HAP-1 (cell line): ENCODE measurements around the gene QRICH1.

ENCODE experiments used
- DNase-seq, 2 experiments: peaks; one replicate each; pipeline ENCODE4 v3.0.0-alpha.2; 2016 to 2020; ENCODE audit warnings: low spot score in 2 of 2
- H3K27me3 ChIP-seq: fragments of 250-450 bp; sonication (Bioruptor Pico); 2 replicates; pipeline ENCODE4 v1.5.1; 2020; ENCODE audit warnings: low read depth, mild to moderate bottlenecking, moderate library complexity
- H3K36me3 ChIP-seq: fragments of 250-450 bp; sonication (Bioruptor Pico); replicated peaks from 2 replicates; pipeline ENCODE4 v1.5.1; 2020; ENCODE audit warnings: mild to moderate bottlenecking
- H3K4me1 ChIP-seq: fragments of 250-450 bp; sonication (Bioruptor Pico); 2 replicates; pipeline ENCODE4 v1.5.1; 2020; ENCODE audit warnings: mild to moderate bottlenecking
- H3K4me3 ChIP-seq: fragments of 250-450 bp; sonication (Bioruptor Pico); 2 replicates; pipeline ENCODE4 v1.5.1; 2020; ENCODE audit warnings: mild to moderate bottlenecking, moderate library complexity
- H3K9me3 ChIP-seq: fragments of 250-450 bp; sonication (Bioruptor Pico); 2 replicates; pipeline ENCODE4 v1.5.1; 2020; ENCODE audit warnings: mild to moderate bottlenecking, moderate library complexity
- in situ Hi-C: fragments of 300-500 bp; cut with MboI; formaldehyde crosslinking; loops from 3 replicates; pipeline ENCODE4 v1.14.3; 2020; ENCODE audit warnings: low sequenced_read_pairs, inconsistent platforms, mixed read lengths

The QRICH1 gene

DNA sequence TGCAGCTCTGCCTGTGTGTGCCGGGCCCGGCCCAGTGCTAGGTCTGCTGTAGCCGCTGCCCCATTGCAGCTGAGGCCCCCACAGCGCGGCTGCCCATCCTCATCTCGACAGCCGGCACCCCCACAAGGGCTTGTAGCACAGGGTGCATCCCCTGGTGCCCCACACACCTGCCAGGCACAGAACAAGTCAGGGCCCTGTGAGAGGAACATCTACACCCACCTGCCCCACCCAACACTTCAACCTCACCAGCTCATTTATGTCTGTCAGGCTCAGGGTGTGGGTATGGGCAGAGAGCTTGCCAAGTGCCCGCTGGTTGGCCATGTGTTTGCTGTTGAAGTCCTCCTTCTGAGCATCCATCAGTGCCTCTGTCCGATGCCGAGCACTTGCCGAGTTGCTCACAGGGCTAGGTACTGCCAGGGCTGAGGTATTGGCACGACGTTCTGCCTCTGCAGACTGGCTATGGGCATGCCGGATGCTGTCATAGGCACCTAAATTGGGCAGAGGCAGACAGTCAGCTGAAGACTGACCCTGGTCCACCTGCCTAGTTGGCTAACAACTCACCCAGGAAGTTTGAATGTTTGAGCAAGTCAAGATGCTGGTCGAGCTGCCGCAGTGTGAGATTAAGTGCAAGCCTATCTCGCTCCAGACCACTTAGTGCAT lies 29.1 kb upstream of the QRICH1 start:
- no peak for DNase-seq
- H3K36me3 ChIP-seq = peaks cover 21% of the 10 kb centered on the region
- no peak overlapping the region for H3K4me3 ChIP-seq
- H3K4me1 ChIP-seq = peaks cover 5% of the 10 kb centered on the region; the same call in 1 of the 2 replicates
- in situ Hi-C loops = no loop called here
- H3K27me3 ChIP-seq = no peaks in the 10 kb centered on the region
- H3K9me3 ChIP-seq = no peaks in the 10 kb centered on the region

DNA sequence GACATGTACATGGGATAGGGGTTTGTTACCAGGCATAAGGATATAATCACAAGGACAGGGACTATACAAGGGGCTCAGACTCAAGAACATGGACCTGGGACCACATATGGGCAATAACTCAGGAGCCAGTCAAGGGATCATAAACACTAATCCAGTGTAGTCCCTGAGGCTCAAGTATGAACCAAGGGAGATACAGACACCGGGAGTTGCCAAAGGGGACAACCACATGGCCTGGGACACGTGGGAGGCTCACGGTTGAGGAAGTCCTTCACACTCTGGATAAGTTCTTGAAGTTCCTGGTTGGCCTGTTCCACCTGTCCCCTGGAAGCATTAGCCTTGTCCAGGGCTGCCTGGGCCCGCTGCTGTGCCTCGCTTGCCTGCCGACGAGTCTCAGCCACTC lies 28.6 kb upstream of the QRICH1 start:
- Histone ChIP-seq H3K36me3 (peaks cover 26% of the 10 kb centered on the region), H3K9me3 (no peaks in the 10 kb centered on the region), H3K4me1 (peaks cover 5% of the 10 kb centered on the region; the same call in 1 of the 2 replicates), H3K27me3 (no peaks in the 10 kb centered on the region), H3K4me3 (no peak overlapping the region)
- in situ Hi-C loops = no loop called here
- DNase-seq = no peak

DNA sequence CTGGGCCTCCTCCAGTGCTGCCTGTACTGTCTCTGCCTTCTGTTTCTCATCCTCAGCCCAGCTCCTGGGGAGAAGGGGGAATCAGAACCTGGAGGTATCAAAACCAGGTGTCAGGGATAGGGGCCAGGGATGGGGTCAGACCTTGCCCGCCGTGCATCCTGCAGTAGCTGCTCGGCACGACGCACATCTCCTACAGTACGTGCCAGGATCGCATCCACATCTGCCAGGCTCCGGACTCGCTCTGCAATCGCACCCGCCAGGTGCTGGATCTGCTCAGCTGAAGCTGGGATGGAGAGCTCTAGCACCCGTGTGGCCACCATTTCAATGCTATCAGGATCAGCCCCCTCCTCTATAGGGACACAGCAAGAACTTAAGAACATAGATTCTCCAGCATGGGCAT lies 28.2 kb upstream of the QRICH1 start:
- in situ Hi-C loops = no loop called here

DNA sequence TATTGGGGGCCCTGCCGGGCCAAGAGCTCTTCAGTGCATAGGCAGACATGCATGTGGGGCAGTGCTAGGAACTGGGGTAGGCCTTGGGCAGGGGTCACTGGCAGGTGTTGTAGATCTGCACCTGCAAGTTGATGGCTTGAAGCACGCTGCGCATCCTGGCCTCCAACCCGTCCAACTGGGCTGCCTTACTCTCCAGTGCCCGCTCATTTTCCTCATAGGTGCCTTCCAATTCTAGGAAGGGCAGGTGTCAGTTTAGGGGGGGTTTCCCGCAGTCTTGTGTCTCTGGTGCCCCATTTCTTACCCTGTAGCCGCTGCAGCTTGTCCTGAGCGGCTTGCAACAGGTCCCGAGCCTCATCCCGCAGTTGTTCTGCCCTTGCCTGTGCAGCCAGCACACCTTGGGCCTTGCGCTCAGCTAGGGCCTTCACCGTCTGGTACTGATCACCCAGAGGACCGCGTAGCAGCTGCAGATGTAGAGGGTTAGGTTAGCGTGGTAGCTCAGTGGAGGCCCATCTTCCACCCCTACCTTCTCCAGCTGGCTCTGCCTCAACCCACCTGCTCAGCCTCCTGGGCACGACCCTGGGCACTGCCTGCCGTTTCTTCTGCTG lies 27.4 kb upstream of the QRICH1 start:
- Histone ChIP-seq H3K9me3 (no peaks in the 10 kb centered on the region), H3K27me3 (no peaks in the 10 kb centered on the region), H3K4me1 (peaks cover 5% of the 10 kb centered on the region; the same call in 1 of the 2 replicates), H3K4me3 (peak overlapping the region; percentile 89), H3K36me3 (peaks cover 38% of the 10 kb centered on the region)
- in situ Hi-C loops = no loop called here
- DNase-seq = no peak

More for the DNA sequence above, 28.2 kb upstream of the QRICH1 start:
- Histone ChIP-seq H3K9me3 (no peaks in the 10 kb centered on the region), H3K36me3 (peaks cover 30% of the 10 kb centered on the region), H3K4me1 (peaks cover 5% of the 10 kb centered on the region; the same call in 1 of the 2 replicates), H3K4me3 (no peak overlapping the region), H3K27me3 (no peaks in the 10 kb centered on the region)
- no peak for DNase-seq

DNA sequence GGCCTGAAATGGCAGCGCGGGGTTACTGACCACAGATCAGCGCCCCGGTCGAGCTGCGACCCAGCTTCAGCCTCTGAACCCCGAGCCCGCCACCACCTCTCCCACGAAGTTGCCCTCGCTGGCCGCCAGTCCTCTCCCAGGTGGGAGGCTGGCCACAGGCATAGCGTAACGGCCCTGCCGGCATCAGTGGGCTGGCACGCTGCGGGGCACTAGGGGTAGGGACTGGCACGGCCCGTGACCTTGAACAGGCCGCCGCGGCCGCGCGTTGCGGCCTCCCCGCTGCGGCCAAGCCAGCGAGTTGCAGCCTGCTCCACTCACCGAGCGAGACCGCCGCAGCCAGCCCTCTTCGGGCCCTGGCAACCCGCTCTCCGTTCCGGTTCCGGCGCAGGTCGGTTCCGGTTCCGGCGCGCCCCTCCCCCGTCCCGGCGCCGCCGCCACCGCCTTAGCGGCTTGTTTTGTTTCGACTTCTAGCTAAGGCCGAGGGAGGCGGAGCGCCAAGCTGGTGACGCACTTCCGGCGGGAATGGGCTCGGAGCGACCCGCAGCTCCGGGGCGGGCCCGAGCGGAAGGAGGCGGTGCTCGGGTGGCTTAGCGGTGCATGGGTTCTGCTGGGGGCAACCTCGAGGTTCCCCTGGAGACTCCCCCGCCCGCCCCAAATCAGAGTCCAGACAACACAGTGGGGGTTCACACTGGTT lies 26.7 kb upstream of the QRICH1 start, which contains the start of gene USP19:
Gene USP19, minus strand, starts transcription at position 386 of the 694 bp plus-strand sequence. CDS start 1,678 bp downstream, outside the sequence.
- DNase-seq = peak; percentile 85 to 95
- Histone ChIP-seq H3K4me3 (peak within 1 kb of the TSS; percentile 89), H3K27me3 (no peaks in the 10 kb centered on the region), H3K4me1 (peaks cover 5% of the 10 kb centered on the region; the same call in 1 of the 2 replicates), H3K9me3 (no peaks in the 10 kb centered on the region), H3K36me3 (peaks cover 40% of the 10 kb centered on the region)
- in situ Hi-C loops = no loop called here

DNA sequence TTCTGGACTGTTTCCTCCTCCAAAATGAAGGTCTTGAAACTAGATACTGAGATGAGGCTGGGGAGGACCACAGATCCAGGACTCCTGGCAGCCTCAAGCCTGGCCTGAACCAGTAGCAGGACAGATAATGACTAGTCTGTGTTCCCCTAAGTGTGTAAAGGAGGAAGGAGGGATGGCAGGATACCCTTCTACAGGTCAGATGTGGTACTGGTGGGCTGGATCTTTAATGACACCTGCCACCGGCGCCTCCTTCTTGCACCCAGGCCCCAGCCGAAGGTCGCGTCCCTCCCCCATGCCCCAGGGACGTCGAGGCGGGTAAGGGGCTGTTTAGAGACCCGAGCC lies 26.2 kb upstream of the QRICH1 start:
- Histone ChIP-seq H3K9me3 (no peaks in the 10 kb centered on the region), H3K36me3 (peaks cover 45% of the 10 kb centered on the region), H3K4me3 (peak overlapping the region; percentile 89), H3K27me3 (no peaks in the 10 kb centered on the region), H3K4me1 (peaks cover 5% of the 10 kb centered on the region; the same call in 1 of the 2 replicates)
- DNase-seq = no peak
- in situ Hi-C loops = no loop called here

DNA sequence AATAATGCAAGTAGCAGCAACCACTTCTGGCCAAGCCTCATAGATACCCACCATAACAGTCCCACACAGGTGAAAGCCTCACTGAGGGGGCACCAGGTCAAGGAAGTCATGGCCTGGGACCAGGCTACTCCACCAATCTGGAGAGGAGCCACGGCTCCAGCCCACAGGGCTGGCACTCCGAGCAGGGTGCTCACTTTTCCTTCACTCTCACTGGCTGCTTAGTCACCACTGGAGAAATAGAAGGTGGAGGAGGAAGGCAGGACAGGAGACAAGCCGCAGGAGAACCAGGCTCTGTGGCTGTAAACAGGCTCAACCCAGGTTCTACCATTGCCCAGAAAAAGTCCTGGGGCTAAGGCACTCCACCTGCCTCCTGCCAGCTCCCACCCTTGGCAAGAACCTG lies 25.6 kb upstream of the QRICH1 start:
- Histone ChIP-seq H3K4me1 (peaks cover 5% of the 10 kb centered on the region; the same call in 1 of the 2 replicates), H3K4me3 (peak overlapping the region; percentile 89), H3K36me3 (peaks cover 51% of the 10 kb centered on the region), H3K9me3 (no peaks in the 10 kb centered on the region), H3K27me3 (no peaks in the 10 kb centered on the region)
- DNase-seq = no peak
- in situ Hi-C loops = no loop called here

DNA sequence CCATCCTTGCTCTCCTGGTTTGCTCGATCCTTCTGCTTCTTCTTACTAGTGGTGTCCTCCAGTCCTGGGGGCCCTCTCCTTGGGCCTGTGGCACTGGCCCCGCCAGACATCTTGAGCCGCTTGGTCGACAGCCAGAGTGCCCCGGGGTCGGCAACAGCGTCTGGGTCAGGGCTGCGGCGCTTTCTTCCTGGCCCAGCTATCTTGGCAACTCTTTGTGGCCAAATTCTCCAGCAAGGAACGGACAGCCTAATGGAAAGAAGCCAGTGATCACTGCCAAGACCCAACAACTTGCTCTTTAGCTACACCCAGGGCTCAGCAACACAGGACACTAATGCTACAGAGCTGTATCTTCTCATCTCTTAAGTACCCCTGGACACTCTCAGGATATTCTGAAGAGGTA lies 25.2 kb upstream of the QRICH1 start:
- peaks cover 55% of the 10 kb centered on the region for H3K36me3 ChIP-seq
- H3K4me3 ChIP-seq = no peak overlapping the region
- peaks cover 5% of the 10 kb centered on the region; the same call in 1 of the 2 replicates for H3K4me1 ChIP-seq
- H3K27me3 ChIP-seq = no peaks in the 10 kb centered on the region
- no peaks in the 10 kb centered on the region for H3K9me3 ChIP-seq
- in situ Hi-C loops = no loop called here
- no peak for DNase-seq

DNA sequence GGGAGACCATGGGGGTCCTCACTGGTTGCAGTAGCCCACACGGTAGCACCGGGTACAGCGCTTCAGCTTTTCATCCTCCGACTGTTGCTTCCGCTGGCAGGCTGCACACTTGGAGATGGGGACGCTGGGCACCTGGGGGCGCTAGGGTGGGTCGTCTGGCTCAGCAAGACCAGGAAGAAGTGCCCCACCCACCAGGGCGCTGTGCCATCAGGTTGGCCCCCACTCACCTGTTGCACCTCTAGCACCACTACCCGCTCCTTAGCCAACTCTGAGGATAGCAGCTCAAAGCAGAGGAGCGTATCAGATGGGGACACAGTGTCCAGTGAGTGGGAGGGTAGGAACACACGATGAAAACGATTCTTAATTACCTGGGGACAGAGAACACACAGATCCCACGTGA lies 18.4 kb upstream of the QRICH1 start:
- in situ Hi-C loops = no loop called here

DNA sequence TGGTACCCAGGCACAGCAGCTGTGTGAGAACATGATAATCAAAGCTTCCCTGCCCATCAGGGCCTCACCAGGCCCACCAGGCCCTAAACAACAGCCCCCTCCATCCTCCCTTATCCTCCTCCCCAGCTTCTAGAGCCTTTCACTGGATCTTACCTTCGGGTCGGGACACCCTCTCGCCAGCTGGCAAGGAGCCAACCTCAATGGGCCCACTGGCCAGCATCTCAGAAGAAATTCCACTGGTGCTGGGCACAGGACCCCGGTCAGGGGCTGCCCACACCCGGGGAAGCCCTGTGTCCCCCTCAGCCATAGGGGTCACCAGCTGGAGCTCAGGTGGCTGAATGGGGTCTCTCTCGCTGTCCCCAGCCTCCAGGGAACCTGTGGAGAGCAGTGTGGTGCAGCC lies 17.5 kb upstream of the QRICH1 start:
- Histone ChIP-seq H3K4me1 (no peaks in the 10 kb centered on the region), H3K27me3 (no peaks in the 10 kb centered on the region), H3K36me3 (peaks cover 84% of the 10 kb centered on the region), H3K9me3 (no peaks in the 10 kb centered on the region), H3K4me3 (no peak overlapping the region)
- no peak for DNase-seq
- in situ Hi-C loops = no loop called here

More for the DNA sequence above, 18.4 kb upstream of the QRICH1 start:
- H3K4me3 ChIP-seq = no peak overlapping the region
- H3K9me3 ChIP-seq = no peaks in the 10 kb centered on the region
- H3K27me3 ChIP-seq = no peaks in the 10 kb centered on the region
- DNase-seq = no peak
- peaks cover 93% of the 10 kb centered on the region for H3K36me3 ChIP-seq
- no peaks in the 10 kb centered on the region for H3K4me1 ChIP-seq

DNA sequence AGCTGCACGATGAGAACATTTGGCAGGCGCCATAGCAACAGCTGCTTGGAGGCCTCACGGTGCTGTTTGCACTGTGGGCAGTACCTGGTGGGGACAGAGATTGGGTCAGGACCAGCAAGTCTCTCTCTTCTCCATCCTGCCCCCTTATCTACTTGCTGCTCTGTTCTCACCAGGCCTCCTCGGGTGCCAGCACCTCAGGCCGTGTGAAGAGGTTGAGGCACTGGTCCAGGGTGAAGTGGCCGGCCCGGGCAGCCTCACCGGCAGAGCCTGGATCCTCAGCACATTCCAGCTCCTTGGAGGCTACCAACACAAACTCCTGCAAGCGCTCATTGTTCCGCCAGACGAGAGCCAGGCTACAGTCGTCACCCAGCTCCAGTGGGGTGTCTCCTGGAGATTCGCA lies 16.9 kb upstream of the QRICH1 start:
- Histone ChIP-seq H3K27me3 (no peaks in the 10 kb centered on the region), H3K9me3 (no peaks in the 10 kb centered on the region), H3K36me3 (peaks cover 79% of the 10 kb centered on the region), H3K4me3 (no peak overlapping the region), H3K4me1 (peaks cover 2% of the 10 kb centered on the region)
- no peak for DNase-seq
- in situ Hi-C loops = no loop called here

DNA sequence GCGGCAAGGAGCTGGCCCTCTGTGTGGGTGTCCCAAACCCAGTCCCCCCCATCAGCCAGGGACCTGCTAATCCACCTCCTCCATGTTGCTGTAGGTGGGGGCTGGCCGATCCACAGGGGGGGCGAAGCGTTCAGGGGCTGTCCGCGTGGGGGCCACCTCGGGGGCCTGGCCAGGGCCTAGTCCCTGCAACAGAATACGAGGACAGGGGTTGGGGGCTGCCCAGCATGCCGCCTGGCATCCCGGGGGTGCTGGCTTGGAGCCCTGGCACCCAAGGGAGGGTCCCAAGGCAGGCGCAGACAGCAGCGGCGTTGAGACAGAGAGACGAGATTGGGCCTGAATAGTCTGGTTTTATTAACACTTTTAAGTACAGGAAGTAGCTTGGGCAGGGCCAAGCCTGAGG lies 14.5 kb upstream of the QRICH1 start:
- Histone ChIP-seq H3K4me1 (peaks cover 15% of the 10 kb centered on the region), H3K4me3 (no peak overlapping the region), H3K9me3 (no peaks in the 10 kb centered on the region), H3K36me3 (peaks cover 58% of the 10 kb centered on the region), H3K27me3 (no peaks in the 10 kb centered on the region)
- in situ Hi-C loops = no loop called here
- no peak for DNase-seq

DNA sequence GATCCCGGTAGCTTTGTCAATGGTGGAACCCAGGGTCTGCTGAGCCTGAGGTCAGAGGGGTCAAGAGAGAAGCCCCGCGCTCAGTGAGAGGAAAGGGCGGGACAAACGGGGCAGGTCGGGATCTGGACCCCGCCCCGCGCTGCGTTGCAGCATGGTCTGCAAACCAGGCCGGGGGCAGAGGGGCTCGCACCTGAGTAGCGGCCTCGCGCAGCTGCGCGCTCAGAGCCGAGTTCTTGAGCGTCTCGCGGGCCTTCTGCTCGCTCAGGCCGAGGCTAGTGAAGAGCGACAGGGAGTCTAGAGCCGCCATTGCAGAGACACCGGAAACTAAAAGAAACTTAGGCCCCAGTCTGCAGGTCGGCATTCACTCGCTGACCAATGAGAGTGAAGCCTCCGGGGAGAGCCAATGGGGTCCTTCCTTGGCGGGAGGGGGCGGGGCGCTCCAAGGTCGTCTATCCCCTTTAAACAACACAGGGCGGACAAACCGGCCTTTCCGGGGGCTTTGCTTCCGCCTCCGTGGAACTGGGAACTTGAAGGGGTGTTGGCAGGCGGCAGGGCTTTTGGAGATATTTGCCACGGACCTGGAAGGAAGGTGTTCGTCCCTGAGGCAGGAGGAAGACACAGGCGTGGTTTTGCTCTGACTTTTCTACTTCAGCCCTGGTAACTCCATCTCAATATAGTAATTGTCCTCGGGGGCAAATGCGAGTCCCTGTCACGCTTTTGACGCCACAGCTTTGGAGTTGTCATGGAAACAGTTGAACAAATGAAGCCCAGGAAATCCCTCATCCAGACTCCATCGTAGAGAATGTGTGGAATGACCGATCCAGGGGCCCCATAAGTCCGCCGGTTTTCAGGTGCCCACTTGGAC lies 10.8 kb upstream of the QRICH1 start, which contains the start of gene QARS1:
Gene QARS1, minus strand, starts transcription at position 331 of the 865 bp plus-strand sequence. Its CDS starts 24 bp downstream, at position 307.
- in situ Hi-C loops = no loop called here
- Histone ChIP-seq H3K36me3 (peaks cover 57% of the 10 kb centered on the region), H3K4me3 (peak within 1 kb of the TSS; percentile 71), H3K4me1 (peaks cover 17% of the 10 kb centered on the region), H3K27me3 (no peaks in the 10 kb centered on the region), H3K9me3 (no peaks in the 10 kb centered on the region)
- DNase-seq = peak; percentile 92 to 97
